Kidney (tissue), 14 donors: ENCODE results near the gene FARP1. TPM values are rescaled to one million over a fixed set of nuclear protein-coding genes. Genes with fewer than 3 reads are reported as not detected.

Experiments used
- DNase-seq, 5 donors: peaks; one replicate each; pipeline ENCODE4 v3.0.0-alpha.2; 2013 to 2020
- FAIRE-seq: peaks from 2 replicates; lab custom pipeline; 2012; peaks lifted over from hg19 to GRCh38; lab: Jason Lieb, UNC
- H3K27ac ChIP-seq, 2 donors: one replicate each; pipeline ENCODE4 v1.7.0; 2013; ENCODE audit warnings: low read depth in 2 of 2, low read length in 2 of 2, inconsistent platforms in 1 of 2
- H3K27me3 ChIP-seq: one replicate; pipeline ENCODE4 v1.7.1; 2013; ENCODE audit warnings: low read length, inconsistent platforms; ENCODE audit not compliant: control insufficient read depth, insufficient read depth
- H3K36me3 ChIP-seq, 3 donors: one replicate each; pipeline versions ENCODE4 v1.7.0 to v1.7.1; 2013; ENCODE audit warnings: low read length in 3 of 3, control low read depth in 1 of 3, inconsistent platforms in 1 of 3; ENCODE audit not compliant: insufficient read depth in 3 of 3, control insufficient read depth in 2 of 3
- H3K4me1 ChIP-seq, 3 donors: one replicate each; pipeline versions ENCODE4 v1.7.0 to v1.7.1; 2013; ENCODE audit warnings: low read length in 3 of 3, inconsistent platforms in 1 of 3, low read depth in 1 of 3; ENCODE audit not compliant: control insufficient read depth in 2 of 3, insufficient read depth in 2 of 3
- H3K4me3 ChIP-seq, 3 donors: one replicate each; pipeline versions ENCODE4 v1.7.0 to v1.8.1; 2013; ENCODE audit warnings: low read length in 3 of 3, control low read depth in 1 of 3, inconsistent platforms in 1 of 3
- H3K9ac ChIP-seq, 3 donors: one replicate each; pipeline versions ENCODE4 v1.7.0 to v1.7.1; 2013; ENCODE audit warnings: low read length in 3 of 3, control low read depth in 1 of 3, inconsistent platforms in 1 of 3
- H3K9me3 ChIP-seq, 3 donors: one replicate each; pipeline versions ENCODE4 v1.7.0 to v1.7.1; 2013; ENCODE audit warnings: low read length in 3 of 3, control low read depth in 1 of 3, inconsistent platforms in 1 of 3; ENCODE audit not compliant: control insufficient read depth in 2 of 3, insufficient read depth in 1 of 3
- CTCF ChIP-seq: IDR thresholded peaks from 3 replicates; pipeline ENCODE4 v1.5.1; 2012; ENCODE audit warnings: mild to moderate bottlenecking, moderate library complexity, borderline replicate concordance; ENCODE audit not compliant: insufficient read depth; ENCODE audit errors: extremely low read depth
- intact Hi-C: fragments of 100-400 bp; cut with DNase I; formaldehyde crosslinking; loops from one replicate; pipeline ENCODE4 v1.11.1; 2022
- polyA plus RNA-seq: library from polyadenylated mRNA; stranded (reverse); fragments of 350-450 nt; fragmentation: Illumina TruSeq; extraction: RNeasy Lipid Tissue Mini Kit (QIAGEN cat#74804); gene quantifications from one replicate; pipeline ENCODE4 v1.2.3, GENCODE V29; 2014; ENCODE audit warnings: low read depth, low replicate concordance; ENCODE audit not compliant: insufficient read depth
- total RNA-seq: library from RNA; stranded (reverse); fragmentation: NEBNext Ultra II Directional; extraction: Animal tissue kit (Norgen Biotek cat#: 25700); gene quantifications from one replicate; pipeline ENCODE4 v1.2.1, GENCODE V29; 2021
- donor health status: control.
- donor health status: control.
- donor health status: control.
- donor health status: control.
- donor health status: control.
- donor health status: DM: yes; HTN: yes; CAD: no.
- donor health status: Normal renal cell carcinoma (clear cell type).

FARP1 gene
- total and polyA plus RNA-seq, 2 donors from 2014 or later: 123 to 229 TPM

GRCh38 chr13:98385606-98386005 lies 242.7 kb downstream of the FARP1 start:
- peaks cover 8 to 34% (median 21%) of the 10 kb centered on the region in 3 donors for H3K4me1 ChIP-seq
- no peaks in the 10 kb centered on the region for H3K9me3 ChIP-seq
- peaks cover 14 to 48% (median 15%) of the 10 kb centered on the region in 3 donors for H3K36me3 ChIP-seq
- DNase-seq: peak in 3 of 5 donors; percentile 57 to 75 (median 69)
- no peak for TF ChIP-seq CTCF
- no peaks in the 10 kb centered on the region for H3K27me3 ChIP-seq
- FAIRE-seq: no peak
- peak overlapping the region; percentile 58 to 70 for H3K27ac ChIP-seq
- no peak overlapping the region for H3K9ac ChIP-seq
- intact Hi-C loops: no loop called here
- H3K4me3 ChIP-seq: peak overlapping the region in 1 of 3 donors; percentile 16

- peaks cover 14 to 58% (median 19%) of the 10 kb centered on the region in 3 donors for H3K36me3 ChIP-seq
- peaks cover 8 to 34% (median 21%) of the 10 kb centered on the region in 3 donors for H3K4me1 ChIP-seq
- intact Hi-C loops: no loop called here
- TF ChIP-seq CTCF: no peak
- H3K27me3 ChIP-seq: no peaks in the 10 kb centered on the region
- no peaks in the 10 kb centered on the region for H3K9me3 ChIP-seq
- H3K27ac ChIP-seq: no peak overlapping the region
- peak in 2 of 5 donors; percentile 42 to 60 for DNase-seq
- no peak for FAIRE-seq
- no peak overlapping the region for H3K4me3 ChIP-seq
- no peak overlapping the region for H3K9ac ChIP-seq
These were observed 243.7 kb downstream of the FARP1 start for GRCh38 chr13:98386637-98387036.

GRCh38 chr13:98389319-98389718 lies 246.4 kb downstream of the FARP1 start:
- no peak for FAIRE-seq
- intact Hi-C loops: no loop called here

More at GRCh38 chr13:98389319-98389718, 246.4 kb downstream of the FARP1 start:
- no peaks in the 10 kb centered on the region for H3K9me3 ChIP-seq
- no peak for TF ChIP-seq CTCF
- no peak for DNase-seq
- H3K4me1 ChIP-seq: peaks cover 2 to 13% (median 10%) of the 10 kb centered on the region in 3 donors
- H3K36me3 ChIP-seq: peaks cover 17 to 73% (median 23%) of the 10 kb centered on the region in 3 donors
- H3K4me3 ChIP-seq: no peak overlapping the region
- H3K9ac ChIP-seq: no peak overlapping the region
- H3K27ac ChIP-seq: no peak overlapping the region
- no peaks in the 10 kb centered on the region for H3K27me3 ChIP-seq
